Neural cell (in vitro differentiated cells): Measurements from ENCODE around the gene TRIM56. TPM values are rescaled to one million over a fixed set of nuclear protein-coding genes. Genes with fewer than 3 reads are reported as not detected.
"Not testable (repeated sequence)": the region's sequence is repeated elsewhere in the genome, so short reads cannot be mapped to it uniquely, and the experiment has no call there.

Experiments
- H2AFZ ChIP-seq: fragments of 200-600, 300-800 bp; sonication (generic), shearing (Covaris generic); 2 replicates; pipeline ENCODE4 v1.6.0; 2014; ENCODE audit warnings: low read depth, mild to moderate bottlenecking, antibody characterized with exemption, low read length, moderate library complexity
- H3F3A ChIP-seq: fragments of 200-600 bp; shearing (Covaris generic); 2 replicates; pipeline ENCODE4 v1.6.1; 2016; ENCODE audit warnings: mild to moderate bottlenecking, moderate library complexity, mixed read lengths, antibody characterized with exemption, low read length; ENCODE audit not compliant: insufficient read depth, poor library complexity, severe bottlenecking
- H3K27ac ChIP-seq: fragments of 200-600, 300-800 bp; sonication (generic), shearing (Covaris generic); 2 replicates; pipeline ENCODE4 v1.5.1; 2014; ENCODE audit warnings: mild to moderate bottlenecking, low read length, moderate library complexity
- H3K27me3 ChIP-seq: fragments of 300-800, 200-600 bp; sonication (generic), shearing (Covaris generic); 2 replicates; pipeline ENCODE4 v1.6.0; 2014; ENCODE audit warnings: mild to moderate bottlenecking, low read depth, low read length, moderate library complexity; ENCODE audit not compliant: insufficient read depth
- H3K36me3 ChIP-seq: fragments of 300-800, 200-600 bp; sonication (generic), shearing (Covaris generic); 2 replicates; pipeline ENCODE4 v1.5.1; 2014; ENCODE audit warnings: mild to moderate bottlenecking, antibody characterized with exemption, low read length, moderate library complexity; ENCODE audit not compliant: insufficient read depth
- H3K4me2 ChIP-seq: fragments of 300-800, 200-600 bp; sonication (generic), shearing (Covaris generic); 2 replicates; pipeline ENCODE4 v1.6.0; 2014; ENCODE audit warnings: mild to moderate bottlenecking, low read length
- H3K4me3 ChIP-seq: fragments of 300-800, 200-600 bp; sonication (generic), shearing (Covaris generic); 2 replicates; pipeline ENCODE4 v1.5.1; 2014; ENCODE audit warnings: mild to moderate bottlenecking, low read length, moderate library complexity
- H3K79me2 ChIP-seq: fragments of 200-600 bp; shearing (Covaris generic); replicated peaks from 2 replicates; pipeline ENCODE4 v1.6.0; 2014; ENCODE audit warnings: mild to moderate bottlenecking, low read length, moderate library complexity; ENCODE audit not compliant: insufficient read depth
- H3K9ac ChIP-seq: fragments of 300-800, 200-600 bp; sonication (generic), shearing (Covaris generic); 2 replicates; pipeline ENCODE4 v1.6.1; 2016; ENCODE audit warnings: mild to moderate bottlenecking, low read length, mixed read lengths
- H3K9me2 ChIP-seq: fragments of 200-600 bp; shearing (Covaris generic); 2 replicates; pipeline ENCODE4 v1.6.1; 2016; ENCODE audit warnings: mild to moderate bottlenecking, low read length, mixed read lengths; ENCODE audit not compliant: insufficient read depth
- H3K9me3 ChIP-seq: fragments of 200-600, 300-800 bp; sonication (generic), shearing (Covaris generic); 2 replicates; pipeline ENCODE4 v1.6.1; 2016; ENCODE audit warnings: mild to moderate bottlenecking, mixed run types, low read length, moderate library complexity, mixed read lengths
- H4K20me1 ChIP-seq: fragments of 200-600 bp; shearing (Covaris generic); 2 replicates; pipeline ENCODE4 v1.6.1; 2016; ENCODE audit warnings: mild to moderate bottlenecking, mixed run types; ENCODE audit not compliant: insufficient read depth
- EP300 ChIP-seq: fragments of 450-650 bp; conservative IDR thresholded peaks from 2 replicates; pipeline ENCODE4 v1.6.1; 2014; ENCODE audit warnings: antibody characterized with exemption, mild to moderate bottlenecking, moderate library complexity; ENCODE audit not compliant: poor library complexity, severe bottlenecking
- EZH2 ChIP-seq: fragments of 200-600, 300-800 bp; shearing (Covaris generic), sonication (generic); IDR thresholded peaks from 2 replicates; pipeline ENCODE4 v1.6.1; 2014; ENCODE audit warnings: antibody characterized with exemption, low read length, borderline replicate concordance, mild to moderate bottlenecking; ENCODE audit not compliant: insufficient read depth, poor library complexity, severe bottlenecking
- MXI1 ChIP-seq: fragments of 450-650 bp; conservative IDR thresholded peaks from 2 replicates; pipeline ENCODE4 v1.6.1; 2014; ENCODE audit warnings: antibody characterized with exemption, mild to moderate bottlenecking; ENCODE audit not compliant: poor library complexity, severe bottlenecking
- POLR2AphosphoS5 ChIP-seq: IDR thresholded peaks from 2 replicates; pipeline ENCODE4 v1.6.1; 2012
- RAD21 ChIP-seq: fragments of 450-650 bp; conservative IDR thresholded peaks from 2 replicates; pipeline ENCODE4 v1.6.1; 2014; ENCODE audit warnings: antibody characterized with exemption, mild to moderate bottlenecking, moderate library complexity
- SMC3 ChIP-seq: fragments of 450-650 bp; conservative IDR thresholded peaks from 2 replicates; pipeline ENCODE4 v1.6.1; 2014; ENCODE audit warnings: antibody characterized with exemption, mild to moderate bottlenecking, moderate library complexity; ENCODE audit not compliant: poor library complexity
- TAF1 ChIP-seq: IDR thresholded peaks from 2 replicates; pipeline ENCODE4 v1.6.1; 2012; ENCODE audit warnings: low read depth
- polyA plus RNA-seq: library from polyadenylated mRNA; depleted of rRNA; stranded (reverse); fragments of >200 nt; gene quantifications from 2 replicates; pipeline ENCODE4 v1.2.3, GENCODE V29; 2014
- TF ChIP-seq, protein P1 (sequence below): fragments of 450-650 bp; IDR thresholded peaks from 2 replicates; pipeline ENCODE4 v1.5.1; 2014; ENCODE audit warnings: antibody characterized with exemption, mild to moderate bottlenecking, moderate library complexity; ENCODE audit not compliant: poor library complexity, severe bottlenecking
- TF ChIP-seq, protein P2 (sequence below): IDR thresholded peaks from 2 replicates; pipeline ENCODE4 v1.6.1; 2012; ENCODE audit warnings: borderline replicate concordance

The TRIM56 gene
- polyA plus RNA-seq, 1 donor from 2014 or later = 0.01 TPM

DNA sequence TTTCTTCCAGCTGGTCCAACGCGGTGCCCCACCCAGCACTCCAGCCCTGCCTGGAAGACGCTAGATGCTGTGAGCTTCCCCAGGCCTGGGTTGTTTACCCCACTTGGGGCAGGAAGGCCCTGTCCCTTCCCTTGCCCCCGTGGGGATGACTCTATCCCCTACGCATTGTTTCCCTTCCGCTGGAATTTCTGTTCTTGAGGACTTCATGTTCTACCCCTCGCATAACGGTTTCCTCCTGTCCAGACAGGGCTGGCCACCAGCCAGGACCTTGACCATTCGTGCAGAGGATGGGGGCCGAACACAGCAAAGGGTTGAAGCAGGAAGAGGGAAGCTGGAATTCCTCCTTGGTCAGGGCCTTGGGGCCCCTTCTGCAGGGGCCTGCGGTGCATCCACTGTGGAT, 27.0 kb downstream of the TRIM56 start:
- Histone ChIP-seq H4K20me1 (no peaks in the 10 kb centered on the region), H3K9me3 (no peaks in the 10 kb centered on the region), H3K36me3 (no peaks in the 10 kb centered on the region), H3K79me2 (no peaks in the 10 kb centered on the region), H3K4me3 (no peak overlapping the region), H3K4me2 (no peak overlapping the region), H3K9me2 (no peaks in the 10 kb centered on the region), H3F3A (no peaks in the 10 kb centered on the region), H2AFZ (no peak overlapping the region), H3K27me3 (no peaks in the 10 kb centered on the region), H3K9ac (no peak overlapping the region), H3K27ac (no peak overlapping the region)
- TF ChIP-seq, protein P1, sequence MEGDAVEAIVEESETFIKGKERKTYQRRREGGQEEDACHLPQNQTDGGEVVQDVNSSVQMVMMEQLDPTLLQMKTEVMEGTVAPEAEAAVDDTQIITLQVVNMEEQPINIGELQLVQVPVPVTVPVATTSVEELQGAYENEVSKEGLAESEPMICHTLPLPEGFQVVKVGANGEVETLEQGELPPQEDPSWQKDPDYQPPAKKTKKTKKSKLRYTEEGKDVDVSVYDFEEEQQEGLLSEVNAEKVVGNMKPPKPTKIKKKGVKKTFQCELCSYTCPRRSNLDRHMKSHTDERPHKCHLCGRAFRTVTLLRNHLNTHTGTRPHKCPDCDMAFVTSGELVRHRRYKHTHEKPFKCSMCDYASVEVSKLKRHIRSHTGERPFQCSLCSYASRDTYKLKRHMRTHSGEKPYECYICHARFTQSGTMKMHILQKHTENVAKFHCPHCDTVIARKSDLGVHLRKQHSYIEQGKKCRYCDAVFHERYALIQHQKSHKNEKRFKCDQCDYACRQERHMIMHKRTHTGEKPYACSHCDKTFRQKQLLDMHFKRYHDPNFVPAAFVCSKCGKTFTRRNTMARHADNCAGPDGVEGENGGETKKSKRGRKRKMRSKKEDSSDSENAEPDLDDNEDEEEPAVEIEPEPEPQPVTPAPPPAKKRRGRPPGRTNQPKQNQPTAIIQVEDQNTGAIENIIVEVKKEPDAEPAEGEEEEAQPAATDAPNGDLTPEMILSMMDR = no peak

DNA sequence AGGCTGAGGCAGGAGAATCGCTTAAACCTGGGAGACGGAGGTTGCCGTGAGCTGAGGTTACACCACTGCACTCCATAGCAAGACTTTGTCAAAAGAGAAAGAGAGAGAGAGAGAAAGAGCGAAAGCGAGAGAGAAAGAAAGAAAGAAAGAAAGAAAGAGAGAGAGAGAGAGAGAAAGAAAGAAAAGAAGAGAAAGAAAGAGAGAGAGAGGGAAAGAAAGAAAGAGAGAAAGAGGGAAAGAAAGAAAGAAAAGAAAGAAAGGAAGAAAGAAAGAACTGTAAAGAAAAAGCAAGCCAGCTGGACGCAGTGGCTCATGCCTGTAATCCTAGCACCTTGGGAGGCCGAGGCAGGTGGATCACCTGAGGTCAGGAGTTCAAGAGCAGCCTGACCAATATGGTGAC, 27.9 kb downstream of the TRIM56 start:
- H3K27ac ChIP-seq, H3K36me3 ChIP-seq, H3F3A ChIP-seq, H3K27me3 ChIP-seq, H4K20me1 ChIP-seq, H3K79me2 ChIP-seq, H3K9ac ChIP-seq, H3K4me3 ChIP-seq, H3K9me3 ChIP-seq, H3K4me2 ChIP-seq, H3K9me2 ChIP-seq, H2AFZ ChIP-seq: not testable (repeated sequence)

DNA sequence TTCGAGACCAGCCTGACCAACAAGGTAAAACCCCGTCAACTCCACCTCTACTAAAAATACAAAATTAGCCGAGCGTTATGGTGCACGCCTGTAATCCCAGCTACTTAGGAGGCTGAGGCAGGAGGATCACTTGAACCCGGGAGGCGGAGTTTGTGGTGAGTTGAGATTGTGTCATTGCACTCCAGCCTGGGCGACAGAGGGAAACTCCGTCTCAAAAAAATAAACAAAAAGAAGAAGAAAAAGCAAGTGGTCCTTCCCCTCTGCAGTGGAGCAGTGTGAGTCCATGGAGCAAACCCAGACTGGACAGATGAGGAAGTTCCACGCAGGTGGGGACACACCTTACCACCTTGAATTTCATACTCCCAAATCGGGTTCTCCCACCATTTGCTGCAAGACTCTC, 28.6 kb downstream of the TRIM56 start:
- no peaks in the 10 kb centered on the region for H3F3A ChIP-seq
- H2AFZ ChIP-seq = no peak overlapping the region
- no peaks in the 10 kb centered on the region for H3K9me2 ChIP-seq
- TF ChIP-seq, protein P1 = no peak
- TF ChIP-seq TAF1 (no peak), RAD21 (no peak), MXI1 (no peak), EP300 (no peak), POLR2AphosphoS5 (no peak), SMC3 (no peak), EZH2 (no peak)
- TF ChIP-seq, protein P2, sequence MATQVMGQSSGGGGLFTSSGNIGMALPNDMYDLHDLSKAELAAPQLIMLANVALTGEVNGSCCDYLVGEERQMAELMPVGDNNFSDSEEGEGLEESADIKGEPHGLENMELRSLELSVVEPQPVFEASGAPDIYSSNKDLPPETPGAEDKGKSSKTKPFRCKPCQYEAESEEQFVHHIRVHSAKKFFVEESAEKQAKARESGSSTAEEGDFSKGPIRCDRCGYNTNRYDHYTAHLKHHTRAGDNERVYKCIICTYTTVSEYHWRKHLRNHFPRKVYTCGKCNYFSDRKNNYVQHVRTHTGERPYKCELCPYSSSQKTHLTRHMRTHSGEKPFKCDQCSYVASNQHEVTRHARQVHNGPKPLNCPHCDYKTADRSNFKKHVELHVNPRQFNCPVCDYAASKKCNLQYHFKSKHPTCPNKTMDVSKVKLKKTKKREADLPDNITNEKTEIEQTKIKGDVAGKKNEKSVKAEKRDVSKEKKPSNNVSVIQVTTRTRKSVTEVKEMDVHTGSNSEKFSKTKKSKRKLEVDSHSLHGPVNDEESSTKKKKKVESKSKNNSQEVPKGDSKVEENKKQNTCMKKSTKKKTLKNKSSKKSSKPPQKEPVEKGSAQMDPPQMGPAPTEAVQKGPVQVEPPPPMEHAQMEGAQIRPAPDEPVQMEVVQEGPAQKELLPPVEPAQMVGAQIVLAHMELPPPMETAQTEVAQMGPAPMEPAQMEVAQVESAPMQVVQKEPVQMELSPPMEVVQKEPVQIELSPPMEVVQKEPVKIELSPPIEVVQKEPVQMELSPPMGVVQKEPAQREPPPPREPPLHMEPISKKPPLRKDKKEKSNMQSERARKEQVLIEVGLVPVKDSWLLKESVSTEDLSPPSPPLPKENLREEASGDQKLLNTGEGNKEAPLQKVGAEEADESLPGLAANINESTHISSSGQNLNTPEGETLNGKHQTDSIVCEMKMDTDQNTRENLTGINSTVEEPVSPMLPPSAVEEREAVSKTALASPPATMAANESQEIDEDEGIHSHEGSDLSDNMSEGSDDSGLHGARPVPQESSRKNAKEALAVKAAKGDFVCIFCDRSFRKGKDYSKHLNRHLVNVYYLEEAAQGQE = no peak
- no peak overlapping the region for H3K9ac ChIP-seq
- H3K27ac ChIP-seq = no peak overlapping the region
- H3K4me3 ChIP-seq = no peak overlapping the region
- H3K9me3 ChIP-seq = no peaks in the 10 kb centered on the region
- no peaks in the 10 kb centered on the region for H3K79me2 ChIP-seq
- H3K36me3 ChIP-seq = no peaks in the 10 kb centered on the region
- H3K4me2 ChIP-seq = no peak overlapping the region
- no peaks in the 10 kb centered on the region for H3K27me3 ChIP-seq
- no peaks in the 10 kb centered on the region for H4K20me1 ChIP-seq
